Endothelial cell (in vitro differentiated cells): Measurements from ENCODE around the gene VNN1. TPM values are rescaled to one million over a fixed set of nuclear protein-coding genes. Genes with fewer than 3 reads are reported as not detected.

ENCODE experiments used
- DNase-seq: peaks from one replicate; pipeline ENCODE4 v3.0.0; 2021; ENCODE audit warnings: low spot score
- H3K27ac Mint-ChIP-seq: one replicate; pipeline ENCODE4 v1.8.0; 2021; ENCODE audit warnings: mixed read lengths, inconsistent platforms; ENCODE audit not compliant: unreplicated experiment
- H3K27me3 Mint-ChIP-seq: one replicate; pipeline ENCODE4 v1.8.0; 2021; ENCODE audit warnings: mild to moderate bottlenecking, moderate library complexity, mixed read lengths, inconsistent platforms; ENCODE audit not compliant: unreplicated experiment
- H3K36me3 Mint-ChIP-seq: one replicate; pipeline ENCODE4 v1.8.0; 2021; ENCODE audit warnings: mild to moderate bottlenecking, low read depth, mixed read lengths, inconsistent platforms; ENCODE audit not compliant: unreplicated experiment
- H3K4me1 Mint-ChIP-seq: one replicate; pipeline ENCODE4 v1.8.0; 2021; ENCODE audit warnings: mild to moderate bottlenecking, mixed read lengths, inconsistent platforms; ENCODE audit not compliant: unreplicated experiment
- H3K4me3 Mint-ChIP-seq: one replicate; pipeline ENCODE4 v1.8.0; 2021; ENCODE audit warnings: mild to moderate bottlenecking, mixed read lengths, inconsistent platforms; ENCODE audit not compliant: unreplicated experiment
- H3K9me3 Mint-ChIP-seq: one replicate; pipeline ENCODE4 v1.8.0; 2021; ENCODE audit warnings: mixed read lengths, inconsistent platforms; ENCODE audit not compliant: unreplicated experiment
- total RNA-seq: library from RNA; stranded (reverse); fragmentation: NEBNext Ultra II Directional; extraction: Animal tissue kit (Norgen Biotek cat#: 25700); gene quantifications from one replicate; pipeline ENCODE4 v1.2.1, GENCODE V29; 2021; ENCODE audit not compliant: unreplicated experiment
- TF ChIP-seq, protein P1 (sequence below): fragments of 200-600 bp; sonication (generic); IDR thresholded peaks from one replicate; pipeline ENCODE4 v1.5.0; 2021; ENCODE audit warnings: antibody characterized with exemption; ENCODE audit not compliant: unreplicated experiment

The VNN1 gene
- total RNA-seq, 1 donor from 2014 or later = 1.5 TPM

DNA sequence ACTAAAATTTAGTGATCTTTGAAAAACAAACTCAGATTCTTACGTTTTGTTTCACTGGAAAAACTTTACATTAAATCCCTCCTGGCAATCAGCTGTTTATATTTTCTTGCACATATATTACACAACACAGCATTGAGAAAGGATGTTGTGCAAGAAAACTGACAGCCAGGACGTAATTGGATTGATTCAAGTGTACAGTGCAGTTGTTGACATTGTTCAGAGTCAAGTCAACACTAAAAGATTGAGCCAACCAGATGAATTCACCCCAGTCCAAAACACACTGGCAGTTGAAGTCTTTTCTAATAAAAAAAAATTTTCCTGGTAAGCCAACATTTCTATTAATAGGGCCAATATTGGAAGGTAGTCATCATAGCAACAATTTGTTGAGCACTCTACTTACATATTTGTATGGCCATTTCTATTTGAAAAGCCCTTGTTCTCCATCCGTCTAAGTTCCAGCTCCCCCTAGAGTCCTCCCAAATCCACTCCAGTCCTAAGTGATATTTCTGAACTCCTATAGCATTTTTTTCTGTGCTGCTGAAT, 20.9 kb upstream of the VNN1 start:
- Mint-ChIP-seq H3K4me3 (no peak overlapping the region), H3K9me3 (no peaks in the 10 kb centered on the region), H3K36me3 (no peaks in the 10 kb centered on the region), H3K4me1 (peaks cover 2% of the 10 kb centered on the region), H3K27me3 (peaks cover 1% of the 10 kb centered on the region), H3K27ac (no peak overlapping the region)
- TF ChIP-seq, protein P1, sequence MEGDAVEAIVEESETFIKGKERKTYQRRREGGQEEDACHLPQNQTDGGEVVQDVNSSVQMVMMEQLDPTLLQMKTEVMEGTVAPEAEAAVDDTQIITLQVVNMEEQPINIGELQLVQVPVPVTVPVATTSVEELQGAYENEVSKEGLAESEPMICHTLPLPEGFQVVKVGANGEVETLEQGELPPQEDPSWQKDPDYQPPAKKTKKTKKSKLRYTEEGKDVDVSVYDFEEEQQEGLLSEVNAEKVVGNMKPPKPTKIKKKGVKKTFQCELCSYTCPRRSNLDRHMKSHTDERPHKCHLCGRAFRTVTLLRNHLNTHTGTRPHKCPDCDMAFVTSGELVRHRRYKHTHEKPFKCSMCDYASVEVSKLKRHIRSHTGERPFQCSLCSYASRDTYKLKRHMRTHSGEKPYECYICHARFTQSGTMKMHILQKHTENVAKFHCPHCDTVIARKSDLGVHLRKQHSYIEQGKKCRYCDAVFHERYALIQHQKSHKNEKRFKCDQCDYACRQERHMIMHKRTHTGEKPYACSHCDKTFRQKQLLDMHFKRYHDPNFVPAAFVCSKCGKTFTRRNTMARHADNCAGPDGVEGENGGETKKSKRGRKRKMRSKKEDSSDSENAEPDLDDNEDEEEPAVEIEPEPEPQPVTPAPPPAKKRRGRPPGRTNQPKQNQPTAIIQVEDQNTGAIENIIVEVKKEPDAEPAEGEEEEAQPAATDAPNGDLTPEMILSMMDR = no peak
- no peak for DNase-seq

- H3K4me1 Mint-ChIP-seq = no peaks in the 10 kb centered on the region
- DNase-seq = no peak
- no peaks in the 10 kb centered on the region for H3K36me3 Mint-ChIP-seq
- peaks cover 1% of the 10 kb centered on the region for H3K27me3 Mint-ChIP-seq
- no peak overlapping the region for H3K27ac Mint-ChIP-seq
- H3K4me3 Mint-ChIP-seq = no peak overlapping the region
- TF ChIP-seq, protein P1 = no peak
- no peaks in the 10 kb centered on the region for H3K9me3 Mint-ChIP-seq
Measured at GRCh38 chr6:132733814-132734213, 20.0 kb upstream of the VNN1 start.

- no peak for DNase-seq
- Mint-ChIP-seq H3K36me3 (no peaks in the 10 kb centered on the region), H3K9me3 (no peaks in the 10 kb centered on the region), H3K4me3 (no peak overlapping the region), H3K4me1 (no peaks in the 10 kb centered on the region), H3K27ac (no peak overlapping the region), H3K27me3 (peaks cover 1% of the 10 kb centered on the region)
- TF ChIP-seq, protein P1 = no peak
Measured at GRCh38 chr6:132733283-132733682, 19.4 kb upstream of the VNN1 start.

DNA sequence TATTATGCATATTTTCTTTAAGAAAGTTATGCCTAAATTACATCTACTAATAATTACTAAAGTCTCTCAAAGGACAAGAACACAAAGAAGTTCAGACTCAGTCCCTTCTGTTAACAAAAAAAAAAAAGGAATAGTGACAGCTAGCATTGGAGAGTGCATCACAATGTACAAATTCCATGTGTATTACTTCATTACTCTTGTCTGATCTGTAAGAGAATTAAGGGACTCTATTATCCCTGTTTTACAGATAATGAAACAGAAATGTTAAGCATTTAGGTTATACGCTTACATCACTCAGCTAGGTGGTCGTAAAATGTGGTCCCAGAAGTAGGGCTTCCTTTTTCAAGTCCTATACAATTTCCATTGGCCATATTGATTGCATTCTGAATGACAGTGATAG, 17.2 kb upstream of the VNN1 start:
- H3K4me1 Mint-ChIP-seq = no peaks in the 10 kb centered on the region
- H3K36me3 Mint-ChIP-seq = no peaks in the 10 kb centered on the region
- no peak for DNase-seq
- H3K4me3 Mint-ChIP-seq = no peak overlapping the region
- TF ChIP-seq, protein P1 = no peak
- no peak overlapping the region for H3K27ac Mint-ChIP-seq
- H3K27me3 Mint-ChIP-seq = peaks cover 1% of the 10 kb centered on the region
- no peaks in the 10 kb centered on the region for H3K9me3 Mint-ChIP-seq

- TF ChIP-seq, protein P1 = no peak
- Mint-ChIP-seq H3K9me3 (no peaks in the 10 kb centered on the region), H3K4me1 (no peaks in the 10 kb centered on the region), H3K36me3 (no peaks in the 10 kb centered on the region), H3K27ac (no peak overlapping the region), H3K4me3 (no peak overlapping the region), H3K27me3 (peaks cover 1% of the 10 kb centered on the region)
- DNase-seq = no peak
Measured at GRCh38 chr6:132730560-132730959, 16.7 kb upstream of the VNN1 start.
